Mammary microvascular endothelial cell (primary cell): ENCODE data around the gene GALNT10. TPM values are rescaled to one million over a fixed set of nuclear protein-coding genes. Genes with fewer than 3 reads are reported as not detected.

Experiments used
- total RNA-seq: library from RNA; depleted of rRNA; stranded (reverse); fragments of >200 nt; gene quantifications from 2 replicates; pipeline ENCODE4 v1.2.3, GENCODE V29; 2015

GALNT10 gene
- total RNA-seq, result 36.5 and 38.0 TPM in 2 replicates

DNA sequence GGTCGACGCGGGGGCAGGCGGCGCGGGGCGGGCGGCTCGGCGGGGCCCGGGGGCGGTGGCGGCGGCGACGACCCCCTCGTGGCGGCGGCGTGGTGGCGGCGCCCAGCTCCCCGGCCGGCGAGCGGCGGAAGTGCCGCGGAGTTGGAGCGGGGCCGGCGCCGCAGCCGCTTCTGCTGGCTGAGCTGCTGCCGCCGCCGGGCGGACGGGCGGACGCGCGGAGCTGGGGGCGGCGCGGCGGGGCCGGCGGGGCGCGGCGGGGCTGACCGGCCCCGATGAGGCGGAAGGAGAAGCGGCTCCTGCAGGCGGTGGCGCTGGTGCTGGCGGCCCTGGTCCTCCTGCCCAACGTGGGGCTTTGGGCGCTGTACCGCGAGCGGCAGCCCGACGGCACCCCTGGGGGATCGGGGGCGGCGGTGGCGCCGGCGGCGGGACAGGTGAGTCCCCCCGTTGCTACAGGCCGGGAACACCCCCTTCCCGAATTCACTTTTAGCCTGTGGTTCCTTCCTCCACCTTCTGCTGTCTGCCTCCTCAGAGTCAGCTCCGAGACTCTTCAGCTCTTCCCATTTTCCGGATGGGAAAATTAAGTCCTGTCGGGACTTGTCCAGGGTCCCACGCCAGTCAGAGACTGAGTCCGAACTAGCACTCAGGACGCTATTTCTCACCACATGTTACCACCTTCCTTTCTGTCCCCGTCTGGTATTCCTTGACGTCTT, at the start of gene GALNT10:
GALNT10 (plus strand) TSS at position 139 of the 710 bp plus-strand sequence; CDS start at position 273, 134 bp downstream.

GRCh38 chr5:154445422-154446194, 255.1 kb downstream of the GALNT10 start, which contains the start of gene SAP30L:
Gene SAP30L (plus strand): TSS chr5:154445997. CDS start chr5:154446605, 608 bp downstream.

Other genes starting within 250 kb of the GALNT10 start
- gene FAM114A2, start 151.8 kb upstream of the GALNT10 start, total RNA-seq, result 16.6 and 22.9 TPM in 2 replicates
- gene MFAP3, start 151.8 kb upstream of the GALNT10 start, total RNA-seq, result 46.0 and 51.2 TPM in 2 replicates